Erythroblast (primary cell): ENCODE measurements around the gene PMAIP1.

Experiments used
- GATA1 ChIP-seq: IDR thresholded peaks from 2 replicates; pipeline ENCODE4 v1.6.1; 2011; ENCODE audit warnings: low read depth, mild to moderate bottlenecking, control low read depth, low read length, moderate library complexity
- POLR2A ChIP-seq: IDR thresholded peaks from 2 replicates; pipeline ENCODE4 v1.6.1; 2011; ENCODE audit warnings: mild to moderate bottlenecking, low read length

- TF ChIP-seq POLR2A, result no peak
- TF ChIP-seq GATA1, result no peak
Observed at GRCh38 chr18:59939127-59939526, 39.3 kb downstream of the PMAIP1 start.
